ES-I3 (cell line): ENCODE data around the gene KLHL18.
"Not testable (repeated sequence)": the region's sequence is repeated elsewhere in the genome, so short reads cannot be mapped to it uniquely, and the experiment has no call there.

Experiments
- H3K36me3 ChIP-seq: 2 replicates; pipeline ENCODE4 v1.6.1; 2013; ENCODE audit warnings: mild to moderate bottlenecking, low read length, control low read depth, moderate library complexity; ENCODE audit not compliant: insufficient read depth
- H3K4me1 ChIP-seq: 2 replicates; pipeline ENCODE4 v1.6.1; 2013; ENCODE audit warnings: mild to moderate bottlenecking, control low read depth, low read length; ENCODE audit not compliant: insufficient read depth
- H3K9ac ChIP-seq: 2 replicates; pipeline ENCODE4 v1.6.1; 2013; ENCODE audit warnings: low read depth, mild to moderate bottlenecking, low read length, moderate library complexity
- H3K9me3 ChIP-seq: 2 replicates; pipeline ENCODE4 v1.6.1; 2013; ENCODE audit warnings: mild to moderate bottlenecking, low read length, moderate library complexity; ENCODE audit not compliant: control insufficient read depth, insufficient read depth

Gene KLHL18

GRCh38 chr3:47282424-47283192 lies at the start of gene KLHL18, which contains the start of gene KIF9:
TSS of gene KLHL18 (plus strand) at chr3:47282944. CDS start at chr3:47282966, 22 bp downstream.
TSS of gene KIF9 (minus strand) at chr3:47282799. CDS start at chr3:47277374, 5,425 bp downstream.
- Histone ChIP-seq H3K9ac (peak within 1 kb of the TSS; percentile 78), H3K36me3 (no peaks in the 10 kb centered on the region), H3K9me3 (no peaks in the 10 kb centered on the region), H3K4me1 (no peaks in the 10 kb centered on the region)

- Histone ChIP-seq H3K9ac (no peak overlapping the region), H3K36me3 (no peaks in the 10 kb centered on the region), H3K9me3 (no peaks in the 10 kb centered on the region), H3K4me1 (no peaks in the 10 kb centered on the region)
These were observed 44.7 kb upstream of the KLHL18 start for GRCh38 chr3:47238017-47238416.

GRCh38 chr3:47239929-47240328 lies 42.8 kb upstream of the KLHL18 start:
- Histone ChIP-seq H3K9me3 (no peaks in the 10 kb centered on the region), H3K9ac (no peak overlapping the region), H3K36me3 (no peaks in the 10 kb centered on the region), H3K4me1 (no peaks in the 10 kb centered on the region)

- Histone ChIP-seq H3K9me3 (no peaks in the 10 kb centered on the region), H3K9ac (no peak overlapping the region), H3K4me1 (no peaks in the 10 kb centered on the region), H3K36me3 (no peaks in the 10 kb centered on the region)
These were observed 39.2 kb upstream of the KLHL18 start for GRCh38 chr3:47243419-47244147.

GRCh38 chr3:47244531-47245100 lies 38.1 kb upstream of the KLHL18 start:
- no peaks in the 10 kb centered on the region for H3K9me3 ChIP-seq
- H3K9ac ChIP-seq = no peak overlapping the region
- H3K4me1 ChIP-seq = no peaks in the 10 kb centered on the region
- no peaks in the 10 kb centered on the region for H3K36me3 ChIP-seq

GRCh38 chr3:47245271-47245670 lies 37.5 kb upstream of the KLHL18 start:
- Histone ChIP-seq H3K9ac (no peak overlapping the region), H3K36me3 (no peaks in the 10 kb centered on the region), H3K4me1 (0 out of 2 replicates have a peak, but pooled peaks cover 1% of the 10 kb centered on the region), H3K9me3 (no peaks in the 10 kb centered on the region)

DNA sequence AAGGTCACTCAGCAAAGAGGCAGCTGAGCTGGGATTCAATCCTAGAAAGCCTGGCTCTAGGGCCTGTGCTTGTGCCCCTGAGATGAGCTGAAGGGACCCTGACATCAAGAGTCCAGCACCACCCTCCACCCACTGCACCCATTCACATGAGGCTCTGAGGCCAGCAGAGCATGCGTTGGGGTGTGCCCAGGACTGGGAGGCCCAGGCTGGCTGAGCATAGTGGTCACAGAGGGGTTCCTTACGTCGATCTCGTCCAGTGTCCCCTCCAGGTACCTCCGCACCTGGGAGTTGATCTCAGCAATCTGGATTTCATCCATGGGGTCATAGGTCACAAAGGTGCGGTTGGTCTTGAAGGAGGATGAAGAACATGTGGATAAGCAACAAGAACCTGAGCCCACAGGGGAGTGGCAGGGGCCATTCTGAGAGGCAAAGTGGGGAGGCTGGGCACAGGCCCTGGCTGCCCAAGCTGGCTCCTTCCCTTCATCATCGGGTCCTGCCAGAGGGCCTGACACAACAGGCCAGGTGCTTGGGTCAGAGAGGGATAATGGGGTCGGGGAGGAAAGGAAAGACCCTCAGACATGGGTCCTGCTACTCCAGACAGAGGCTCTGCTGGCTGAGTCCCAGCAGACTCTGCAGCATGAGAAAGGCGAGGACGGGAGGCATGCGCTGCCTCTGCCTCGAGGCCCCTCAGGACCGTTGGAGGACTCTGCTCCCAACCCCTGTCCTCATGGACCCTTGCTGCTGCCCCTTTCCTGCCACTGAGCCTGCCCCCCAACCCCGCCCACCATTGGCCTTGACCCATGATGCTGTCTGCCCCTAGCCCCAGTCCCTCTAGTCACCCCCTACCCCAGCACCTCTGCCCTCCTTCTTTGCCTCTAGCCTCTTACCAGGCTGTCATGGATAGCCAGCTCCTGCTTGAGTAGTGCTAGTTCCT lies 35.3 kb upstream of the KLHL18 start:
- no peaks in the 10 kb centered on the region for H3K36me3 ChIP-seq
- no peak overlapping the region for H3K9ac ChIP-seq
- H3K9me3 ChIP-seq = no peaks in the 10 kb centered on the region
- H3K4me1 ChIP-seq = 0 out of 2 replicates have a peak, but pooled peaks cover 3% of the 10 kb centered on the region

DNA sequence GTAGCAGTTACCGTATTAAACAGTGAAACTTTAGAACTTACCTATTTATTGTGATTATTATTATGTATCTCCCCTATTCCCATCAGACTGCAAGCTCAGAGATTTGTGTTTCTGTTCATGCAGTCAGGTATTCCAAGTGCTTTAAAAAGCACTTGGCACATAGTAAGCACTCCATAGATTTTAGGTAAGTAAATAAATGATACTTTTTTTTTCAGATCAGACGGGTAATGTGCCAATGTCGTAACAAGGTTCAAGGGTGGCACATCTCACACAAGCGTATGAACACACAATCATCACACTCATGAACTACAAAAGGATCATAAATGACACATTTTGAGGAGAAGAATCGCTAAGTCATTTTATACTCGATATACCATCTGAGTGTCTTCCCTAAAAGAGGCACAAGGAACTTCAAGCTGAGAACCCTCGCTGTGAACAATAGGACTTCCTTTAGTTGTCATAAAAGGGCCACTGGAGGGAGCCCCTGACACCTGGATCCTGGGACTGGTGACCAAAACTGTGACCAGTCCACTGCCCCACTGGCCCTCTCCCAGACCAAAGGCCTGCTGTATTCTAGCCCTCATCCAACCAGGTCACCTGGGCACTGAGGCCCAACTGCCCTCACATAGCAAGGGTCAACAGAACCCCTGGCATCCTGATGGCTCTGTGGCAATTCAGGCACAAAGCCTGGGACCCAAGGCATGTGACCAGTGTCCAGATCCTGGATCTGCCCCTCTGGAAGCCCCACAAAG lies 32.3 kb upstream of the KLHL18 start:
- Histone ChIP-seq H3K4me1 (0 out of 2 replicates have a peak, but pooled peaks cover 3% of the 10 kb centered on the region), H3K9me3 (no peaks in the 10 kb centered on the region), H3K36me3 (no peaks in the 10 kb centered on the region), H3K9ac (no peak overlapping the region)

DNA sequence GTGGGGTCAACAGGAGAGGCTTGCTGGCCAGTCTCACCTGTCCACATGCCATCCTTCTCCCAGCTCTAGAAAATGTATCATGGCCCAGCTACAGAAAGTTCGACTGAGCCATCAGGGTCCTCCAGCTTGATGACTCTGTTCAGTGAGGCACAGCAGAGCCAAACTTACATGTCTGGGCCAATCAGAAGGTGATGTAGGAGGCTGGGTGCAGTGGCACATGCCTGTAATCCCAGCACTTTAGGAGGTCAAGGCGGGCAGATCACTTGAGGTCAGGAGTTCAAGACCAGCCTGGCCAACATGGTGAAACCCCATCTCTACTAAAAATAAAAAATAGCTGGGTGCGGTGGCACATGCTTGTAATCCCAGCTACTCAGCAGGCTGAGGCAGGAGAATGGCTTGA lies 31.7 kb upstream of the KLHL18 start:
- not testable (repeated sequence) for H3K9ac ChIP-seq, H3K36me3 ChIP-seq, H3K9me3 ChIP-seq, H3K4me1 ChIP-seq

- Histone ChIP-seq H3K9me3 (no peaks in the 10 kb centered on the region), H3K4me1 (0 out of 2 replicates have a peak, but pooled peaks cover 3% of the 10 kb centered on the region), H3K36me3 (no peaks in the 10 kb centered on the region), H3K9ac (no peak overlapping the region)
These were observed 31.1 kb upstream of the KLHL18 start for GRCh38 chr3:47251689-47252088.

DNA sequence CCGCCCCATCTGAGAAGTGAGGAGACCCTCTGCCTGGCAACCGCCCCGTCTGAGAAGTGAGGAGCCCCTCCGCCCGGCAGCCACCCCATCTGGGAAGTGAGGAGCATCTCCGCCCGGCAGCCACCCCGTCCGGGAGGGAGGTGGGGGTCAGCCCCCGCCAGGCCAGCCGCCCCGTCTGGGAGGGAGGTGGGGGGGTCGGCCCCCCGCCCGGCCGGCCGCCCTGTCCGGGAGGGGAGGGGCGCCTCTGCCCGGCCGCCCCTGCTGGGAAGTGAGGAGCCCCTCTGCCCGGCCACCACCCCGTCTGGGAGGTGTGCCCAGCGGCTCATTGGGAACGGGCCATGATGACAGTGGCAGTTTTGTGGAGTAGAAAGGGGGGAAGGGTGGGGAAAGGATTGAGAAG lies 26.4 kb upstream of the KLHL18 start:
- H3K9ac ChIP-seq, H3K9me3 ChIP-seq, H3K36me3 ChIP-seq: not testable (repeated sequence)
- H3K4me1 ChIP-seq = peaks cover 18% of the 10 kb centered on the region

DNA sequence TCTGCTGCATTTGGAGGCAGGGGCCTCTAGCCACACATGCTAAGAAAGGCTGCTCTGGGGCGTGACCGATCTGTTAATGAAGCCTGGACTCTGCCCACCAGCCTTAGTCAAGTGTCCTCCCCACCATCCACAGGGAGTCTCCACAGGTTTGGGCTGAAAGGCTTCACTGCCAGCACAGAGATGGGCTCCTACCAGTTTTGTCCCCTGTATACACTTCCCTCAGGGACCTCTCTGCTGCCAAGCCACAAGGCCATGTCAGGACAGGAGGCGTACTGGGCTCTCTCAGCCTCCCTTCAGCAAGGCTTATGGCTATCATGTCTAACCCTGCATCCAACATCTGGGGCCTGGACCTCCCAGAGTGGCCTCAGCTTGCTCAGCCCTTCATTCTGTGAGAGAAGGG lies 23.6 kb upstream of the KLHL18 start:
- no peak overlapping the region for H3K9ac ChIP-seq
- H3K36me3 ChIP-seq = no peaks in the 10 kb centered on the region
- H3K4me1 ChIP-seq = peaks cover 18% of the 10 kb centered on the region

DNA sequence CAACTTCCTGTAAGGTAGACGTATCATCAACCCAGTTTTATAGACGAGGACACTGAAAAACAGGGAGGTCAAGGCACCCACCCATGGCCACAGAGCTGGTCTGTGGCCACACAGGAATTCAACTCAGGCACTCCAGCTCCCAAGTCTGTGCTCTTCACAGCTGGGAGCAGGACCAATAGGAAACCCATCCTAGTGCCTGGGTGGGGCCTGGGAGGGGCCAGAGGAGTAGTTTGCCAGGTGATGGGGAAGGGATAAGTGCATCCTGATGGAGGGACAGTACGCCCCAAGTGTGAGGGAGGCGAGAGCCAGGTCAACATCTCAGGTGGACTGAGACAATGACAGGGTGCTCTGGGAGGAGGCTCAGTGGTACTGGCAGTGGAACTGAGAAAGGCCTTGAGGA lies 22.1 kb upstream of the KLHL18 start:
- no peaks in the 10 kb centered on the region for H3K36me3 ChIP-seq
- peaks cover 18% of the 10 kb centered on the region for H3K4me1 ChIP-seq
- no peak overlapping the region for H3K9ac ChIP-seq
- no peaks in the 10 kb centered on the region for H3K9me3 ChIP-seq

More for the DNA sequence above, 23.6 kb upstream of the KLHL18 start:
- no peaks in the 10 kb centered on the region for H3K9me3 ChIP-seq
